Uterus (tissue), 2 donors: ENCODE measurements around the gene EAF1.
"Not testable (repeated sequence)": the region's sequence is repeated elsewhere in the genome, so short reads cannot be mapped to it uniquely, and the experiment has no call there.

Source experiments
- CTCF ChIP-seq, 4 experiments: fragments of 200-600 bp in 2 of 4; fragments of 450-650 bp in 2 of 4; sonication (generic) in 2 of 4; IDR thresholded peaks; one replicate each; pipeline ENCODE4 v1.5.1; 2016 to 2019; ENCODE audit warnings: antibody characterized with exemption in 4 of 4, mild to moderate bottlenecking in 2 of 4, moderate library complexity in 1 of 4
- POLR2A ChIP-seq, 2 donors: fragments of 450-650 bp; IDR thresholded peaks; one replicate each; pipeline ENCODE4 v1.6.1; 2016; ENCODE audit warnings: antibody characterized with exemption in 2 of 2, mild to moderate bottlenecking in 1 of 2, moderate library complexity in 1 of 2

- not testable (repeated sequence) for TF ChIP-seq POLR2A, CTCF (IDR thresholded peaks at IDR 0.05)
These were observed 42.1 kb upstream of the EAF1 start for GRCh38 chr3:15385238-15385695.
